Activated naive CD8-positive, alpha-beta T cell treated with anti-CD3 and anti-CD28 coated beads, Interleukin-2, amount 50 U/mL, for 24 hours (primary cell): ENCODE measurements around the gene DAPK2.
A peak's percentile ranks its signal among the peaks of the same experiment; 100 is the strongest.

Experiments
- ATAC-seq: fragments of 150-1000 bp; cut with Tn5 transposase; one replicate; pipeline ENCODE4 v1.10.0; 2021
- DNase-seq: peaks from one replicate; pipeline ENCODE4 v3.0.0; 2021
- H3K27ac Mint-ChIP-seq: one replicate; pipeline ENCODE4 v1.8.0; 2021; ENCODE audit warnings: mild to moderate bottlenecking, mixed read lengths
- H3K27me3 Mint-ChIP-seq: one replicate; pipeline ENCODE4 v1.8.0; 2021; ENCODE audit warnings: mixed read lengths
- H3K36me3 Mint-ChIP-seq: one replicate; pipeline ENCODE4 v1.8.0; 2021; ENCODE audit warnings: low read depth, mixed read lengths
- H3K4me1 Mint-ChIP-seq: one replicate; pipeline ENCODE4 v1.8.0; 2021; ENCODE audit warnings: mixed read lengths
- H3K4me3 Mint-ChIP-seq: one replicate; pipeline ENCODE4 v1.8.0; 2021; ENCODE audit warnings: mild to moderate bottlenecking, moderate library complexity, mixed read lengths
- H3K9me3 Mint-ChIP-seq: one replicate; pipeline ENCODE4 v1.8.0; 2021; ENCODE audit warnings: mixed read lengths

DAPK2 gene

GRCh38 chr15:63858448-63858847 is 187.8 kb downstream of the DAPK2 start:
- no peaks in the 10 kb centered on the region for H3K36me3 Mint-ChIP-seq
- H3K27me3 Mint-ChIP-seq, result no peaks in the 10 kb centered on the region
- ATAC-seq (no peak), DNase-seq (no peak)
- no peaks in the 10 kb centered on the region for H3K9me3 Mint-ChIP-seq
- no peak overlapping the region for H3K27ac Mint-ChIP-seq
- H3K4me1 Mint-ChIP-seq, result peaks cover 56% of the 10 kb centered on the region
- no peak overlapping the region for H3K4me3 Mint-ChIP-seq

GRCh38 chr15:63857461-63857856 is 188.8 kb downstream of the DAPK2 start:
- no peak for DNase-seq
- peaks cover 56% of the 10 kb centered on the region for H3K4me1 Mint-ChIP-seq

More at GRCh38 chr15:63857461-63857856, 188.8 kb downstream of the DAPK2 start:
- Mint-ChIP-seq H3K36me3 (no peaks in the 10 kb centered on the region), H3K27ac (peak overlapping the region; percentile 47), H3K27me3 (no peaks in the 10 kb centered on the region), H3K9me3 (no peaks in the 10 kb centered on the region), H3K4me3 (no peak overlapping the region)
- no peak for ATAC-seq
